Activated CD8-positive, alpha-beta memory T cell treated with anti-CD3 and anti-CD28 coated beads, Interleukin-2, amount 50 U/mL, for 24 hours (primary cell): ENCODE data around the gene ATP11B.
"Not testable (repeated sequence)": the region's sequence is repeated elsewhere in the genome, so short reads cannot be mapped to it uniquely, and the experiment has no call there.

Experiments
- DNase-seq: peaks from one replicate; pipeline ENCODE4 v3.0.0-alpha.2; 2020; ENCODE audit errors: extremely low read depth

The ATP11B gene

DNA sequence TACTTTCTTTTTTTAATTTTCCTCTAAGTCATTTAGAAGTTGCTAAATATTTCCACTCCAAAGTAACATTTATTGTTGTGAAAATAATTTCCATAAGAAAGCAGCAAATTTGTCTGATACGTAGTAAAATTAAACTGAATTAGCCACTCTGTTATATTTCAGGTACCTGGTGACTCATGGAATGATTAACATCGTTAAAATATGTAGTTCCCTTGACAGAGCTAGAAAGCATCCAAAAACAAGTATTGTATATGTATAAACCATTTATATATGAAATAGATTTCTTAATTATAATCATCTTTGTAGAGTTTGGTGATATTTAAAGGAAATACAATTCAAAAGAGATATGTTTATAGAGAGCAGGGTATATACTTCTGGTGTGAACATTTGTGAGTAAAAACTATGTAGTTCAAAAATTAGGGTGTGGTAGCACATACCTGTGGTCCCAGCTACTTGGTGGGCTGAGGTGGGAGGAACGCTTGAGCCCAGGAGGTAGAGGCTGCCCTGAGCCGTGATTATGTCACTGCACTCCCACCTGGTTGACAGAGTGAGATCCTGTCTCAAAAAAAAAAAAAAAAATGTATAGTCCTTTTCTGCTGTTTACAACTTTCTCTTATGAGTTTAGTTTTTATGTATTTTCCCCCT, 36.6 kb downstream of the ATP11B start:
- DNase-seq = no peak

DNA sequence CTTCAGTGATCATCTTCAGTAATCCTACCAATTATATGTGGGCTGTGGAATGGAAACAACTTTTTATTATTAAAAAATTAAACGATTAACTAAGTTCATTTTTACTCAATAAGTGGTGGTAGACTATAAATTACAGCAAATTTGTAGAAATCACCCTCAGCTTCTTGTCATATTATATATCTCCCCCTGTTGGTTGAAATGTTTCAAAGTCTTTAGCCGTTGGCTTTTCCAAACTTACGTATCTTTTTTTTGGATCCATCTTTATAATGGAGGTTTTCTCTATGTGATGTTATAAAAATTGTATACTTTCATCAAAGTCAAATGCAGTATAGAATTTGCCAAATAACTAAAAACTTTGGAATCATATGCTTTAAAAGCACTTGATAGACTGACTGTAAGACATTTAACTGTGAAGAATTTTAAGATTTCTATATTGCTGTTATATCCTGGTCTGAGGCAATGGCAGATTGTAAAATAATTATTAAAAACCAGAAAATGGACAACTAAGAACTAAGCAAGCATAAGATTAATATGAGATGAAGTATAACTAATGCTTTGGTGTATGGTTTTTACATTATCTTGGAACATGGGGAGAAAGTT, 44.7 kb downstream of the ATP11B start:
- DNase-seq = no peak

DNA sequence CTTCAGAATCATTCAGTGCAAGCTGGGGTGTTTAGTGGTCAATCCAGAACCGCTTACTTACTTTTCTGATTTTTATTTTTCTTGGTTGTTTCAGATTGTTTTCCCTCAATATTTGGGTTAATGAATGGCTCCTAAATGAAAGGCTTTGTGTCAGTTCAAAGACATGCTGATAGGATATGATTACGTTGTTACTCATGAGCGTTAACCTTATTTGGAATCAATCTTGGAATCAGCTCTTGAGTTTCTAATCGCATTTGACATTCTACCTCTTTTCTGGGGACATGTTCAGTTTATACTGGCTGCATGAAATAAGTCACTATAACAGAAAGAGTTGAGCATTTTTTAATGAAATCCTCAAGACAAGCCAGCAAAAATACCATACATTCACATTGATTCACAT, 50.2 kb downstream of the ATP11B start:
- no peak for DNase-seq

DNA sequence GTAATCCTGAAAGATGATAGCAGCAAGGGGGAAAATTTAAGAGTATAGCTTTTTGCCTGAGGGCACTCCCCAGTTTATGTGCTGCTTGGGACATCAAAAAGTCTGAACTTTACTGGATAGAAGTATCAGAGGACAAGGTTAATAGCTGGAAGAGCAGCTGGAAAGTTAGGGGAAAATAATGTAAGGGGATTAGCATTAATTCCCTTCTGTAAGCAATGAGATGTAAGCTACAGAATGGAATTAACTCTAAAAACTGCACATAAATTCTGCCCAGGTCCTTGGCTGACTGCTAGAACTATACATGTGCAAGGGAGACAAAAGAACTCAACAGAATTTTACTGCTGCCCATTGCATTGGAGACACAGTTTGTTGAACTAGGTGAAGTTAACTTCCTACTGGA, 55.6 kb downstream of the ATP11B start:
- DNase-seq = no peak

DNA sequence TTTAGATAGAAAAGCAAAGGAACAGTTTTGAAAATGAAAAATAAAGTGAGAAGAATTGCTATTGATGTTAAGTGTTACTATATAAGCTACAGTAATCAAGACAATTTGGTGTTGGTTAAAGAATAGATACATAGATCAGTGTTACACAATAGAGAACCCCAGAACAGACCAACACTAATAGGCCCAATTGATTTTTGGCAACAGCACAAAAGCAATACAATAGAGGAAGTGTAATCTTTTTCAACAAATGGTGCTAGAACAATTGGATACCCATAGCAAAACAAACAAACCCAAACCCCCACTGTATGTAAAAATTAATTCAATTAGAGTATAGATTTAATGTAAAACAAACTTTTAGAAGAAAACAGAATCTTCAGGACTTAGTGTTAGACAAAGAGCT, 61.8 kb downstream of the ATP11B start:
- no peak for DNase-seq

DNA sequence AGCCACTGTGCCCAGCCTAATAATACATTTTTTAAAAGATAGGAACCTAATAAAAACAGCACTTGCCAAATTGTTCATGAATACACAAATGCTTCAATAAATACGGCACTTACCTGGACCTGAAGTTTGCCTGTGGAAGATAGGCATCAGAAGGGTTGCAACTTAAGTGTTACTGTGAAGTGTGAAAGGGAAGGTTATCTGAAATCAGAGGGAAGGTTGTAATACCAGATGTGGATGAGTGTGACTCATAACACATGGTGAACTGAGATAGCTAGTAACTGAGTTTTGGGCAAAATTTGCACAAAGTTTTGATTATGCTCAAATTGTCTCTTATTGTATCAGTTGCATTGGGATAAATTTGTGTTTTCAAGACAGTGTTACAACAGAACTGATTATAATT, 68.0 kb downstream of the ATP11B start:
- DNase-seq = no peak

DNA sequence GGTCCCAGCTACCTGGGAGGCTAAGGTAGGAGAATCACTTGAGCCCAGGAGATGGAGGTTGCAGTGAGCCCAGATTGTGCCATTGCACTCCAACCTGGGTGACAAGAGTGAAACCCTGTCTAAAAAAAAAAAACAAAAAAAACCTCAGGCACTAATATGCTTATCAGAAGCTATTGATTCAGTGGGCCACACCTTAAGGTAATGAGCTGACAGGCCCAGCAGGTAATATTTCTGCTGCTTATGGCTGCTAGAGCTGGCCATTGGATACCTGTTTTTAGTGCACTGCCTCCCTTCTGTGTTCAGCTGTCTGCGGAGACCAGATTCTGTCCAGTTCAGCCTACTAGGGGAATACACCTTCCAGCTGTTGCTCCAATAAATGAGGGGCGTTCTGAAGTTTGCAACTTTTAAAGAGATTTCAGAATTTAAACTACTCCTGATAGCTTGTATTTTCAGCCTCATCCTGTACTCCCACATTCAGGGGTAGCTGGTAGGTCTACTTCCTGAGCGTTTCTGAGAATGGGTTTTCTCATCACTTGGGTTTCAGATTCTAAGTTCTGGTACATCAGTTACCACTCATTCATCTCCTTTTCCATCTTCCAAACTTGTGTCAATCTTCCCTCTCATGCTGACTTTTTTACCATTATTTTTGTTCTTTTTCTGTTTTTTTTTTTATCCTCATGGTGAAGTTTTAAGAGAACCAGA, 69.0 kb downstream of the ATP11B start:
- DNase-seq = no peak

DNA sequence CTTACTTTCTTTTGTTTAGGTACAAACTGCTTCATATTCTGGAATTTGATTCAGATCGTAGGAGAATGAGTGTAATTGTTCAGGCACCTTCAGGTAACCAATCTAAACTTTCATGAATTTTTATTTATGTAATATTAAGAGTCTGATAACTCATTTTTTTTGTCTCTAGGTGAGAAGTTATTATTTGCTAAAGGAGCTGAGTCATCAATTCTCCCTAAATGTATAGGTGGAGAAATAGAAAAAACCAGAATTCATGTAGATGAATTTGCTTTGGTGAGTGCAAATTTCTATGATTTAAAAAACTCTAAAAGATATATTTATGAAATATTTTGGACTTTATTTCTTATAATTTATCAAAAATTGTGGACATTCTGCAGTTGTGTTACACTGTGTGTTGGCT, 75.8 kb downstream of the ATP11B start:
- no peak for DNase-seq

DNA sequence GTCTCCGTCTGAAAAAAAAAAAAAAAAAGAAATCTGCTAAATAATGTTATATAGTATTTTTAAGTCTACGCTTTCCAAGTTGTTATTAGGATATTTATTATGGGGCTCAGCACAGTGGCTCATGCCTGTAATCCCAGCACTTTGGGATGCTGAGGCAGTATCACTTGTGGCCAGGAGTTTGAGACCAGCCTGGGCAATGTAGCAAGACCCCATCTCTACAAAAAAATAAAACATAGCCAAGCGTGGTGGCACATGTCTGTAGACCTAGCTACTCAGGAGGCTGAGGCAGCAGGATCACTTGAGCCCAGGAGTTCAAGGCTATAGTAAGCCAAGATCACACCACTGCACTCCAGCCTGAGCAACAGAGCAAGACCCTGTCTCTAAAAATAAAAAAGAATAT, 77.6 kb downstream of the ATP11B start:
- not testable (repeated sequence) for DNase-seq

DNA sequence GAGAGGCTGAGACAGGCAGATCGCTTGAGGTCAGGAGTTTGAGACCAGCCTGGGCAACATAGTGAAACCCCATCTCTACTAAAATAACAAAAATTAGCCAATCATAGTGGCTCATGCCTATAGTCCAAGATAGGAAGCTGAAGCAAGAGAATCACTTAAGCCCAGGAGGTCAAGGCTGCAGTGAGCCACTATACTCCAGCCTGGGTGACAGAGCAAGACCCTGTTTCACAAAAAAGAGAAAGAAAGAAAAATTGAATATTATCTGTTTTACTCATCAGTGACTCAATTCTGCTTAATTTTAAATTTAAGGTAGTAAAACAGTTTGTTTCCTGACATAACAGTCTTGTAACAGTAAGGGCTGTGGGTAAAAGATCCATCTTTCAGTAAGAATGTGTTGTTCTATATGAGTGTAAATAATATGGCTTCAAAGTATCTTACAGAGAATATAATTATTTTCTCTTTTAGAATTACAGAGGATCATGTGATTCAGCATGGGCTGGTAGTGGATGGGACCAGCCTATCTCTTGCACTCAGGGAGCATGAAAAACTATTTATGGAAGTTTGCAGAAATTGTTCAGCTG, 85.8 kb downstream of the ATP11B start:
- no peak for DNase-seq

DNA sequence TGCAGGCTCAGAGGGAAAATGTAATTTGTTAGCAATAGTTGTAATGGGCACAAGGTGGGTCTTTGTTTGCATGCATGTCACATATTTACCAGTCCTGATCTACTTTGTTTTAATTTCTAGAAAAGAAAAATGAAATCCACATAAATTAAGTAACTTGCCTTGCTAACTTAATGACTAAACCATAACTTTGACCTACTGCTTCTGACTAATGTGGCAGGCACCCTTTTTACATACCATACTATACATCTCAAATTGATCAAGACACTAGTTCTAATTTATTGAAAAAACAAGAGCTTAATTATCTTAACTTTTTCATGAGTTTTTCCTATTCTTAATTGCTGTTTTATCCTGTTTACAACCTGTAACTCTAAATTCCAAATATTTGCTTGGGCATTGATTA, 93.2 kb downstream of the ATP11B start:
- DNase-seq = no peak

DNA sequence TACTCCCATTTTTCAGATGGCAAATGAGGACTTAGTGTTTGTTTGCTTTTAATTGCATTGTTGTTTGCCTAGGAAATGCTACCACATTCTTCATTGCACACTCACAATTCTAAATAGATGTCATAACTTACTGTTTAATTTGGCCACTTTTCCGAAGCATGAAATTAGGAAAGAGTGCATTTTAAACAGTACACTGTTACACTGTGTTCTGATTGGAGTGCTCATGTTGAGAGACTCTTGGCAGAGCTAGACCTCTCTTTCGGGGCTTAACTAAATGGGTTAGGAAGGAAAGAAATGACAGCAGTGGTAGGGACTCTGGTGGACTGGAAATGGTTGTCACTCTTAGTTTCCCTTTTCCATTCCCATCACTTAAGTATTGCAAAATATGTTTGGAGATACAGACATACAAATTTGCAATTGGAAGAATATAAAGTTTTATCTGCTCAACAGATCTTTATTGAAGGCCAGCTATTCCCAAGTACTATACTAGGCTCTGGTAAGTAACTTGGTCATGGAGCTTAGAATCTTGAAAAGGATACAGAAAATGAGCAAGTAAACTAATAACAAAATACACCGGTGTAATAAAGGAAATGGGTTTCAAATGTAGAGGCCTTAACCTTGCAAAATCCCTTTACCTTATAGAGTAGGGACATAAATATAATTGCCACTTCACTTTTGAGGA, 96.8 kb downstream of the ATP11B start:
- no peak for DNase-seq

DNA sequence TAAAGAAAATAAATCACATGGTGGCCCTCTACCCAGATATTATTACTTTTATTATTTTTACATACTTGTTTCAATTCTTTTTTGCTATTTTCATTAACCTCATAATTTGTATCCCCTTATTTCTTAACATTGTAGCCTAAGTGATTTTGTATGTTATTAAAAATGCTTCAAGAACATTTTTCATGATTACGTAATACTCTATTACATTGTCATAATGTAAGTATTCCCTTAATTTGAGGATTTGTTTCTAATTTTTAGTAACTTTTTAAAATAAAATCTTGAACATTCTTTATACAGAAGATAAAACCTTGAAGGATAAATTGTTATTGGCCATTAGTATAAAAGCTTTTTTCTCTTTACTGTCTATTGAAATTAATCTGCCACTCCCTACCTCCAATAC, 98.1 kb downstream of the ATP11B start:
- no peak for DNase-seq

DNA sequence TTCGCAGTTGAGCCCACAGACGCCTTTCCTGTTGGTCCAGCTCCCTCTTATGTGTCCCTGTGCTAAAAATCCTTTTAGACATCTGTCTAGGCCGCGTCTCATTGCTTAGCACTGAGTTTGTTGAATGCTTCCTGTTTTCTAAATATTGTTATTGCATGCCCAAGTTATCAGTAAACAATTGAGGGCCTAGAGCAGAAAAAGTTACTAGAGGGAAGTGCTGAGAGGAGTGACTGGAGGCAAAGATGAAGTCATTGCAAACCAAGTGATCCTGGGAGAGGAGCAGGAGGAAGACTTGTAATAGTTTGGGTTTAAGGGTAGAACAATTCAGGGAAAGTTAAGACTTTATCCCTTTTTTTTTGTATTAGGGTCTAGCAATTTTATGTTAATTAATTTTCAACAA, 98.9 kb downstream of the ATP11B start:
- DNase-seq = no peak

DNA sequence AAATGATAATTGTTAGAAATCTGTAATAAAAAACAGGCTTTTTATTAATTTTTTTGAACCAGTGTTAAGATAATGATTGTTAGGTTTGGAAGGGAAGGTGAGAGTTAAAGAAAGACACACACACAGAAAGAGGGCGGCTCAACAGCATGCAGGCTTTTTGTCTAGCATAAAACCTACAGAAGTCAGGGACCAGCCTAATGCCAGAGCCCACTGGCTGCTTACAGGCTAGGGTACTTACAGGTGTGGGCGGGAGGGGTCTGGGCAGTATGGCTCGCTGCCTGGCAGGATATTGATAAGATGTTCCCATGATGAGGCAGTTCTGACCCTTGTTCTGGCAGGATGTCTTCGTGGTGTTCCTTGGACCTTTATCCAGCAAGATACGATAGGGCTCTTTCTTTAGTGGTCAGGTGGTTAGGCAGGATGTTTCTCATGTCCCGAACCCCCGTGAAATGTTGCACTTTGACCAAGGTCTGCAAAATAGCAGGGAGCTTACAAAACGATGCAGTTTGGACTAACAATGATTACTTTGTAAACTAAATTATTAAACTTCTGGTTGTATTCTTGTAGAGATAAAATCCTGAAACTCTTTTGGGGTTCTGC, 102.3 kb downstream of the ATP11B start:
- no peak for DNase-seq

DNA sequence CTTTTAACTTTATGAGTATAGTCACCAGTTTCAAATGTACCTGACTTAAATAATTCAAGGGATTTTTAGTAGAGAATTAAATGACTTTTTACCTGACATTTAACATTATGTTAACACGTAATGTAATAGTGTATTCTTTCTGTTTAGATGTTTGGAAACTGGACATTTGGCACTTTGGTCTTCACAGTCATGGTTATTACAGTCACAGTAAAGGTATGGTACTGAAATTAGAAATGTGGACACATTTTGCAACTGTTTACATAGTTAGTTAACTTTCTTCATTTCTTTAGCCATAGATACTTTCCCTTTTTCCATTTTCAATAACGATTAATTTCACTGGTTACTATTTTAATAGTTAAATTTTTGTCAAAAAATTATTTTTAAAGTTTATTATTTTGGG, 103.2 kb downstream of the ATP11B start:
- no peak for DNase-seq

DNA sequence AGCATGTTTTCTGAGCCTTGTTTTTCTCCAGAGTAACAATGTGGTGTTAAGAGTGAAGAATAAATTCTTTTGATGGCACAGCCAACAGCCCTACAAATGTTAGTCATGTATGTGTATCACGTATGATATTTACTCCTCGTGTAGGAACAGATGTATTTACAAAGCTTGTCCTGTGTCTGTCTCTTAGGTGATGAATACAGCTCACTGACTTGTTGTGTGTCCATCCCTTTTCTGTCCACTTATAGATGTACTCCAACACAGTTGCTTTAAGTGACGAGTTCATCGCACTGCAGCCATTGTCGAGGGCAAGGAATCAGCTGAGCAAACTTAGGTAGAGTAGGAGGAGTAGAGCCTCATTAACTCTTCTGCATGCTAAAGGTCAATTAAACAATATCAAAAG, 108.9 kb downstream of the ATP11B start:
- no peak for DNase-seq

DNA sequence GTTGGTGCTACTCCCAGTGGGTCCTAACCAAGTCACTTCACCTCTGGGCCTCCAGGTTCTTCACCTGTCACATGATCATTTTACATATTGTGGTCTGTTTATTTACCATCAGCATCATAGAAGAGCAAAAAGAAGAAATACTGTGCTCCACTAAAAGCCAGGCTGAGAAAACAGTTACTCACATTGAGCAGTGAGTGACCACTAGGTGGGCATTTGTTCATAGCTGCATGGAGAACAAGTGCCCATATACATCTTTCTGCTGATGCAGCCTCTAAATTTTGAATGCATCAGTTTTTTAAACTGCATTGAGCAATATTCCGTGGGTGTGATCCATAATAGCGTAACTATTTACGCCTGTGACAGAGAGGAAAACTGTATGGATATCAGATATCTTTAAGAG, 110.9 kb downstream of the ATP11B start:
- no peak for DNase-seq

DNA sequence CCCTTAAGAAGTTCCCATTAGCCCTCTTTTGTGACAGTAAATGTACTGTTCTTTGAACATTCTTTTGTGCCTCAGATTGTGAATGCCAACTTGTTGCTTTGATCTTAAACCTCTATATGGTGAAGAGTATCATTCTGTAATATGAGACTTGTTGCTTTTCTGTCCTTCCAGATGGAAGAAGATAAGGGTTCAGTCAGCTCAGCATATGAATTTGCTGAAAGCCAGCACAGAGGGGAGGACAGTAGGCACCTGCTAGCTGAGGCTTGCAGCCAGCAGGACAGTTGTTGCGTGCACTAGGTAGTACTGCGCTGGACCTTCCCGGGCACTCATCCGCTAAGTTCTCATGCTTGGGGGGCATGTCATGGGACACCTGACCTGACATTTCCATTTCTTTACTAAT, 112.3 kb downstream of the ATP11B start:
- no peak for DNase-seq

DNA sequence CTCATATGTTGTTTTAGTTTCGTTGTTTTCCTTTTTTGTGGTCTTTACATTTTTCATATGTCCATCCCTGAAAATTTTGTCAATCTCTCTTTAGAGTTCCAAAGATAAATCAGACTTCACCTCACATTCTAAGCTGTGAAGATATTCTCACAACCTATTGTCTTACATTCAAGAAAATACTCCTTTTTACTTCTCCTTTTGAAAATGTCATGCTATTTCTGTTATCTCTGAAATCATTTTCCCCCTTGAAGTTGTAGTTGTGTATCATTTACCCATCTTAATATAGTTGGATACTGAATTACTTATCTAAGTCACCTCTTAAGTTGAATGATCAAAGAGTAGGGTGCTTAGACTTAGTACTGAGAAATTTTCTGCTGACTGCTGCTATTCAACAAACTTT, 112.7 kb downstream of the ATP11B start:
- DNase-seq = no peak

DNA sequence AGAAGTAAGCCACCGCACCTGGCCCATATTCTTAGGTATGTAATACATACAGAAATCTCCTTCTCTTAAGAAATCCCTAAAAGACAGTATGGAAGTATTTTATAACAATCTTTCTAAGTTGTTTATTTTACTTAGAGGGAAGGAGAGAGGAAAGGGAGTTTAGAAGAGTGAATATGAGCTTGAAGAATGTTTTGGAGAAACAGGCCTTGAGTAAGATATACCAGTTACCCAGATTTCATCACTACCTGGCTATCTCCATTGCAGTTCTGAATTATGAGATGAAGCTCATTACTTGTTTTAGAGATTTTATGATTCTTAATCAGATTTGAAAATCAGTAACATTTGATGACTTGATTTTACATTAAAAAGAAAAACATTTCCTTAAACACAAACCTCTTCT, 115.2 kb downstream of the ATP11B start:
- DNase-seq = no peak
